Pulmonary artery endothelial cell (primary cell): Measurements from ENCODE around the gene PARD3. TPM values are rescaled to one million over a fixed set of nuclear protein-coding genes. Genes with fewer than 3 reads are reported as not detected.

Experiments used
- DNase-seq: peaks from one replicate; pipeline ENCODE4 v3.0.0-alpha.2; 2011; ENCODE audit warnings: low read depth, low spot score
- total RNA-seq: library from RNA; depleted of rRNA; stranded (reverse); fragments of >200 nt; gene quantifications from 2 replicates; pipeline ENCODE4 v1.2.3, GENCODE V29; 2014

Gene PARD3
- total RNA-seq, 1 donor from 2014 or later, result 34.8 TPM

GRCh38 chr10:34175121-34175520, 640.0 kb downstream of the PARD3 start:
- DNase-seq, result no peak

GRCh38 chr10:34172936-34173533, 642.1 kb downstream of the PARD3 start:
- DNase-seq, result no peak

GRCh38 chr10:34171957-34172527, 643.1 kb downstream of the PARD3 start:
- DNase-seq, result no peak

- DNase-seq, result no peak
Observed at GRCh38 chr10:34169677-34170076, 645.4 kb downstream of the PARD3 start.

GRCh38 chr10:34169131-34169530, 646.0 kb downstream of the PARD3 start:
- no peak for DNase-seq

GRCh38 chr10:34168439-34168838, 646.7 kb downstream of the PARD3 start:
- DNase-seq, result no peak

GRCh38 chr10:34166823-34167222, 648.3 kb downstream of the PARD3 start:
- DNase-seq, result no peak

- DNase-seq, result no peak
Observed at GRCh38 chr10:34166354-34166753, 648.7 kb downstream of the PARD3 start.

- DNase-seq, result no peak
Observed at GRCh38 chr10:34164029-34164428, 651.1 kb downstream of the PARD3 start.

- no peak for DNase-seq
Observed at GRCh38 chr10:34163075-34163905, 651.8 kb downstream of the PARD3 start.

- DNase-seq, result no peak
Observed at GRCh38 chr10:34161777-34162370, 653.2 kb downstream of the PARD3 start.

GRCh38 chr10:34160595-34160994, 654.5 kb downstream of the PARD3 start:
- no peak for DNase-seq

- DNase-seq, result no peak
Observed at GRCh38 chr10:34157501-34157900, 657.6 kb downstream of the PARD3 start.

GRCh38 chr10:34156781-34157425, 658.2 kb downstream of the PARD3 start:
- no peak for DNase-seq

GRCh38 chr10:34155812-34156211, 659.3 kb downstream of the PARD3 start:
- no peak for DNase-seq

- no peak for DNase-seq
Observed at GRCh38 chr10:34154383-34154900, 660.7 kb downstream of the PARD3 start.

GRCh38 chr10:34153663-34154382, 661.3 kb downstream of the PARD3 start:
- DNase-seq, result no peak

GRCh38 chr10:34152434-34152833, 662.7 kb downstream of the PARD3 start:
- no peak for DNase-seq

GRCh38 chr10:34151931-34152330, 663.2 kb downstream of the PARD3 start:
- no peak for DNase-seq

GRCh38 chr10:34151481-34151880, 663.6 kb downstream of the PARD3 start:
- no peak for DNase-seq

GRCh38 chr10:34150103-34150502, 665.0 kb downstream of the PARD3 start:
- DNase-seq, result no peak
